ENCODE measurements around the gene ATP5ME. TPM values are rescaled to one million over a fixed set of nuclear protein-coding genes. Genes with fewer than 3 reads are reported as not detected.
"Not testable (repeated sequence)": the region's sequence is repeated elsewhere in the genome, so short reads cannot be mapped to it uniquely, and the experiment has no call there.

Gene ATP5ME
- total RNA-seq, 2 donors from 2014 or later: 416 to 553 TPM

DNA sequence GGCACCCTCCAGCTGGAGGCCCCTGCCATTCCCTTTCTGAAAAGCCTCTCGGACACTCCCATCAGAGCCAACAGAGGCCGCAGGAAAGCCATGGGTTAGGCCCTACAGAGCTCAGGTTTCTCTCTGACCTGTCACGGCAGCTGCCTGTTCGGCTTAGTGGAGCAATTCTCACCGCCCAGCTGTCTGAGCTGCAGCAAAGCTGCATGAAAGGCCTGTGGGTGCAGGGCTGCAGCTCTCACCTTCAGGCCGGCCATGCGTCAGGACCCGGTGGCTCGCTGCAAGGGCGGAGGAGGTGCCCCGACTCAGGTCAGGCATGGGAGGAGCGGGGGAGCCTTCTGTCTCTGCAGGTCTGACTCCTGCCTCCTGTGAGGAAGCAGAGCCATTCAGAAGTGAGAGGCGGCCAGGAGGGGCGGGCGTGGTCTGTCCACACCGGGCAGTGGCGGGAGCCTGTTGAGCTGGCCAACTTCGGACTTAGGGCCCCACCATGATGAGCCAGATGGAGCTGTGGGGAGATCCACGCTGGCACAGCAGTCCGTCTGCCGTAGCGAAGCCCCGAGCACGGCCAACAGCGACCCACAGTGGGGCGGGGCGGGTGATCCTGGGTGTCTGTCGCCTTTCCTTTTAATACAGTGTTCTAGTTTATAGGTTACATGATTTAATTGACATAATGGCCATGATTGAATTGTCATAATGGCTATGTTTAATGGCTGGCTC, 25.3 kb downstream of the ATP5ME start:
- H3K36me3 ChIP-seq: no peaks in the 10 kb centered on the region
- H3K27me3 ChIP-seq: peaks cover 14% of the 10 kb centered on the region
- H3K4me1 ChIP-seq: no peaks in the 10 kb centered on the region
- no peak overlapping the region for H3K27ac ChIP-seq
- intact Hi-C loops (cut with DNase I): no loop called here
- H3K9ac ChIP-seq (ENCODE audit: low read depth in 2 of 2, low read length in 2 of 2): no peak overlapping the region
- TF ChIP-seq, protein P1, sequence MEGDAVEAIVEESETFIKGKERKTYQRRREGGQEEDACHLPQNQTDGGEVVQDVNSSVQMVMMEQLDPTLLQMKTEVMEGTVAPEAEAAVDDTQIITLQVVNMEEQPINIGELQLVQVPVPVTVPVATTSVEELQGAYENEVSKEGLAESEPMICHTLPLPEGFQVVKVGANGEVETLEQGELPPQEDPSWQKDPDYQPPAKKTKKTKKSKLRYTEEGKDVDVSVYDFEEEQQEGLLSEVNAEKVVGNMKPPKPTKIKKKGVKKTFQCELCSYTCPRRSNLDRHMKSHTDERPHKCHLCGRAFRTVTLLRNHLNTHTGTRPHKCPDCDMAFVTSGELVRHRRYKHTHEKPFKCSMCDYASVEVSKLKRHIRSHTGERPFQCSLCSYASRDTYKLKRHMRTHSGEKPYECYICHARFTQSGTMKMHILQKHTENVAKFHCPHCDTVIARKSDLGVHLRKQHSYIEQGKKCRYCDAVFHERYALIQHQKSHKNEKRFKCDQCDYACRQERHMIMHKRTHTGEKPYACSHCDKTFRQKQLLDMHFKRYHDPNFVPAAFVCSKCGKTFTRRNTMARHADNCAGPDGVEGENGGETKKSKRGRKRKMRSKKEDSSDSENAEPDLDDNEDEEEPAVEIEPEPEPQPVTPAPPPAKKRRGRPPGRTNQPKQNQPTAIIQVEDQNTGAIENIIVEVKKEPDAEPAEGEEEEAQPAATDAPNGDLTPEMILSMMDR (IDR thresholded peaks at IDR 0.05): no peak
- no peaks in the 10 kb centered on the region for H3K9me3 ChIP-seq
- H3K4me3 ChIP-seq: no peak overlapping the region
- no peak for DNase-seq

DNA sequence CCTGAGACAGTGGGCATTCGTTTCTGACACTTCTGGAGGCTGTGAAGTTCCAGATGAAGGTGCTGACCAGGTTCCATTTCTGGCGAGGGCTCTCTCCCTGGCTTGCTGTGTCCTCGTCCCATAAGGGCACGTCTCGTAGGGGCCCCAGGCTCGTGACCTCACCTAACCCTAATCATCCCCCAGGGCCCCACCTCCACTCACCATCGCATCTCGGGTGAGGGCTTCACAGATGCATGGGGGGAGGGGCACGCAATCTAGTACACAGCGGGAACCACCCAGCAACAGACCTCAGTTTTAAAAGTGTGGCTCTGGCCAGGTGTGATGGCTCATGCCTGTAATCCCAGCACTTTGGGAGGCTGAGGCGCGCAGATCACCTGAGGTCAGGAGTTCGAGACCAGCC, 26.6 kb downstream of the ATP5ME start:
- Histone ChIP-seq H3K9ac (ENCODE audit: low read depth in 2 of 2, low read length in 2 of 2) (no peak overlapping the region), H3K4me3 (no peak overlapping the region), H3K4me1 (no peaks in the 10 kb centered on the region), H3K27me3 (peaks cover 14% of the 10 kb centered on the region), H3K9me3 (no peaks in the 10 kb centered on the region), H3K36me3 (no peaks in the 10 kb centered on the region), H3K27ac (no peak overlapping the region)
- no peak for DNase-seq
- intact Hi-C loops (cut with DNase I): no loop called here
- TF ChIP-seq, protein P1 (IDR thresholded peaks at IDR 0.05): no peak

DNA sequence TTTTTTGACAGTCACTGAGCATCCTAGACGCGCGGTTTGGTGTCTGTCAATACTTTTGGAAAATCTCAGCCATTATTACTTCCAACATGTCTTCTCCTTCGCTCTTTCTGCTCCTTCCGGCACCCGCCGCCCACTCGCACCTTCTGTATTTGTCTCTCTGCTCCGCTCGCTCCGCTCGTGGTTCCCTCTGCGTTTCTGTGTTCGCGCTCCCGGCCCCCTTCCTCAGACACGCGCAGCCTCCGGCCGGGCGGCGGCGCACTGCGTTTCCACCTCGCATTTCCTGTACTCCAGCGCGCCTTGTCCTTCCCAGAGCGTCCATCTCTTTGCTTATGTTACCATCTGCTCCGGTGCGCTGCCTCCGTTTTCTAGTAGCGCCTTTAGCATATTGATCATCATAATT, 27.6 kb downstream of the ATP5ME start:
- Histone ChIP-seq H3K27me3 (peaks cover 11% of the 10 kb centered on the region), H3K36me3 (no peaks in the 10 kb centered on the region), H3K4me3 (no peak overlapping the region), H3K9ac (ENCODE audit: low read depth in 2 of 2, low read length in 2 of 2) (no peak overlapping the region), H3K4me1 (no peaks in the 10 kb centered on the region), H3K27ac (no peak overlapping the region), H3K9me3 (no peaks in the 10 kb centered on the region)
- TF ChIP-seq, protein P1 (IDR thresholded peaks at IDR 0.05): no peak
- DNase-seq: no peak
- intact Hi-C loops (cut with DNase I): no loop called here

DNA sequence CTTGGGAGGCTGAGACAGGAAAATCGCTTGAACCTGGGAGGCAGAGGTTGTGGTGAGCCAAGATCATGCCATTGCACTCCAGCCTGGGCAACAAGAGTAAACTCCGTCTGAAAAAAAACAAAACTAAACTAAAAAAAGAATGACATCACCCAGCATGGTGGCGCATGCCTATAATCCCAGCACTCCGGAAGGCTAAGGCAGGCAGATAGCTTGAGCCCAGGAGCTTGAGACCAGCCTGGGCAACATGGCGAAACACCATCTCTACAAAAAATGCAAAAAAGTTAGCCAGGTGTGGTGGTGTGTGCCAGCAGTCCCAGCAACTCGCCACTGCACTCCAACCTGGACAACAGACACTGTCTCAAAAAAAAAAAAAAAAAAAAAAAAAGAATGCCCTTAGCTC, 31.7 kb downstream of the ATP5ME start:
- H3K27ac ChIP-seq; intact Hi-C loops (cut with DNase I): not testable (repeated sequence)

DNA sequence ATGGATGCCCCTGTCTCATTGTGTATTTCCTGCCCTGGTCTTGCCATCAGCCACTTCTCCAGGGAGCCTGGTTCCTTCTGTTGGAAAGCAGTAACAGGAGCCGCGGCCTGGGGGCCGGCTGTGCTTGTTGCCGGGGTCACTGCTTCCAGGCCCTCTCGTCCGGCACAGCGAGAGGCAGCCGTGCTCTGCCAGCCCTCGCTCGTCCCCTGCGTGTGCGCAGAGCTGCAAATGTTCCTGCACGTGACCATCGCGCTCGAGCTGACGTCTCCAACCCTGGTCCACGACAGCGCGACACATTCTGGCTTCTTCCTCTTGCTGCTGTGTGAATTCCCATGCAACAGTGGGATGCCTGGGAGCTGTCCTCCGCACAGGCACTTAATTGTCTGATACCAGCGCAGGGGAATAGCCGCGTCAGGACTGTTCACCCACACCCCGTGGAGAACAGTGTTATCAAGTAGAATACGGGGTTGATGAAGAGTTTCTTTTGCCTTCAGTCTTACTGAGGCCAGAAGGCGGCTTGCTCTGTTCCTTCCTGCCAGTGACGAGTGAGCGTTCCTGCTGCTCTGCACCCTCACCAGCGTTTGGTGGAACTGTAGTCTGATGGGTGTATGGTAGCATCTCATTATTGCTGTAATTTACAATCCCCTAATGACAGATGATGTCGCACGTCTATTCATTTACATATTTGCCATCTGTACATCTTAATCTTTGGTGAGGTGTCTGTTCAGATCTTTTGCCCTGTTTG, 36.4 kb downstream of the ATP5ME start:
- TF ChIP-seq, protein P1 (IDR thresholded peaks at IDR 0.05): no peak
- DNase-seq: no peak
- Histone ChIP-seq H3K27me3 (no peaks in the 10 kb centered on the region), H3K4me3 (no peak overlapping the region), H3K9me3 (no peaks in the 10 kb centered on the region), H3K27ac (no peak overlapping the region), H3K36me3 (no peaks in the 10 kb centered on the region), H3K9ac (ENCODE audit: low read depth in 2 of 2, low read length in 2 of 2) (no peak overlapping the region), H3K4me1 (no peaks in the 10 kb centered on the region)
- intact Hi-C loops (cut with DNase I): no loop called here

More for the DNA sequence above, 31.7 kb downstream of the ATP5ME start:
- not testable (repeated sequence) for H3K9me3 ChIP-seq; DNase-seq; H3K4me1 ChIP-seq; H3K4me3 ChIP-seq; H3K9ac ChIP-seq (ENCODE audit: low read depth in 2 of 2, low read length in 2 of 2); H3K27me3 ChIP-seq; H3K36me3 ChIP-seq

DNA sequence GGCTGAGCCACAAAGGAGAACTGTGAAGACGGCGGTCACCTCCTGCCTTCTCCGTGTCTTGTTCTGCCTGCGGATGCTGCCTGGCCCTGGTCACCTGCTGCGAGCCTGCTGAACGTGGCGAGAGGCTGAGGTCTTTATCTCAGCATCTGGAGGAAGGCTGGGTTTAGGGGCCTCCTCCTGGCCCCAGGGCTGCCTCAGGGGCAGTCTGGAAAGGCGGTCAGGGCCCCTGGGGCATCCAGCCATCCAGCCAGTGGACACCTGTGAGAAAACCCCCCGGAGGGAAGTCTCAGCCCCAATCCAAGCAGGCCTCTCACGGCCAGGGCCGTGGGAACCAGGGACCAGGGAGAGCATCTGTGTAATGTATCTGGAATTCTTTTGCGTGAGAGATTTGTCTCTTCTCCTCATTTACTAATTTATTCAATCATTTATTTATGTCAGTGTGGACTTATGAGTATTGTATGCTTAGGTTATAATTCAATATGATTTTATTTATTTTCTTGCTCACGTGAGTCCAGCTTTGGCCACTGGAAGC, 37.4 kb downstream of the ATP5ME start:
- Histone ChIP-seq H3K9me3 (no peaks in the 10 kb centered on the region), H3K27me3 (no peaks in the 10 kb centered on the region)

More for the DNA sequence above, 37.4 kb downstream of the ATP5ME start:
- no peaks in the 10 kb centered on the region for H3K4me1 ChIP-seq
- H3K9ac ChIP-seq (ENCODE audit: low read depth in 2 of 2, low read length in 2 of 2): no peak overlapping the region
- no peaks in the 10 kb centered on the region for H3K36me3 ChIP-seq
- TF ChIP-seq, protein P1 (IDR thresholded peaks at IDR 0.05): no peak
- no peak for DNase-seq
- H3K4me3 ChIP-seq: no peak overlapping the region
- H3K27ac ChIP-seq: no peak overlapping the region
- intact Hi-C loops (cut with DNase I): no loop called here

Measured in colonic mucosa (tissue), 4 donors.